Activated CD8-positive, alpha-beta memory T cell treated with anti-CD3 and anti-CD28 coated beads for 4 hours (primary cell): Measurements from ENCODE around the gene RNASEL.
"Not testable (repeated sequence)": the region's sequence is repeated elsewhere in the genome, so short reads cannot be mapped to it uniquely, and the experiment has no call there.

Experiments used
- DNase-seq, 2 donors: peaks; one replicate each; pipeline ENCODE4 v3.0.0-alpha.2; 2020; ENCODE audit warnings: low read depth in 2 of 2

Gene RNASEL

GRCh38 chr1:182588500-182589396 lies at the start of gene RNASEL:
RNASEL (minus strand) TSS chr1:182589256; CDS start chr1:182586806, 2,450 bp downstream.
- DNase-seq = no peak

GRCh38 chr1:182637769-182638168 lies 48.7 kb upstream of the RNASEL start:
- DNase-seq = no peak

- DNase-seq = no peak
Observed at GRCh38 chr1:182635871-182636270, 46.8 kb upstream of the RNASEL start.

- DNase-seq = no peak
Observed at GRCh38 chr1:182634306-182635072, 45.4 kb upstream of the RNASEL start.

DNA sequence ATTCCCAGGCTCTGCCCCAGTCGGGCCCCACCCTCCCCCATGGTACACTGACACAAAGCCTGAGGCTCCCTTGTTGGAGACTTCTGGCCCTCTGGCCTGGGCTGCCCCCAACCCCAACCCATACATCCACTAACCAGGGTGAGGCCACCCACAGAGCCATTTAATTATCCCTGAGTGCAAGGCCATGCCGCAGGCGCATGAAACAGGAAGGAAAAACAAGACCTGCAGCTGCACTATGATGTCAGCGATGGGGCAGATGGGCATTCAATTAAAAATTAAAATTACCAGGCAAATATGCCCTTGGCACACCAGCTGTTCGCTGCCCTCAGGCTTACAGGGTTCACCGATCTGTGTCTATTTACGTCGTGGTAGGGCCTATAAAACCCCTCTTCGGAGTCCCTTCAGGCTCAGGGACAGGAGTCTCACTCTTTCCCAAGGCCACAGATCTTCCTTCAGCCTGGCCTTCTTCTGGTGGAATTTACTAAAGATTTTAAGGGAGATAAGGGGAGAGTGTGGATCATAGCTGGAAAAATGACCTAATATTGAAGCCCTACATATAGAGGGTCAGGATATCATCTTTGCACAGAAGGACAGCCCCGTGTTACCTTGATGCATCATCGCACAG lies 44.7 kb upstream of the RNASEL start:
- no peak for DNase-seq

- DNase-seq = no peak
Observed at GRCh38 chr1:182633031-182633430, 44.0 kb upstream of the RNASEL start.

DNA sequence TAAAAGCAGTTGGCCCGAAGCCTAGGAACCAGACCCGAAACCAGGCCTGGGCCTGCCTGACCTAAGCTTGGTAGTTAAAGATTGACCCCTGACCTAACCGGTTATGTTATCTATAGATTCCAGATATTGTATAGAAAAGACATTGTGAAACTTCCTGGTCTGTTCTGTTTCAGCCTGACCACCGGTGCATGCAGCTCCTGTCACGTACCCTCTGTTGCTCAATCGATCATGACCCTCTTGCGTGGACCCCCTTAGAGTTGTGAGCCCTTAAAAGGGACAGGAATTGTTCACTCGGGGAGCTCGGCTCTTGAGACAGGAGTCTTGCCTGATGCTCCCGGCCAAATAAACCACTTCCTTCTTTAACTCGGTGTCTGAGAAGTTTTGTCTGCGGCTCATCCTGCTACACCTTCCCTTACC lies 43.4 kb upstream of the RNASEL start:
- not testable (repeated sequence) for DNase-seq

DNA sequence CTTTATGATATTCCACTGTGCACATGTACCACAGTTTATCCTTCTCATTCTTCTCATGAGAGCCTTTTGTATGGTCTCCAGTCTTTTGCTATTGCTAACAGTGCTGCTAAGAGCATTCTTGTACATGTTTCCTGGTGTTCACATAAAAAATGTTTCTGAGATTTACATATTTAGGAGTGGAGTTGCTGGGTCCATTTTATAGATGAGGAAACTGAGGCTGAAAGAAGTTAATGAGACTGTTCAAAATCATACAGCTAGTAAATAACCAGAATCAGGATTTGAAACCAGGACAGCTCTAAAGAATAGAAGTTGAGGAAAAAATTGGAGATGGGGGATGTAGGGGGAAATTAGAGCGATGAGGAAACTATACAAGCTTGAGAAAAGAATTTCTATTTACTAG lies 42.9 kb upstream of the RNASEL start:
- no peak for DNase-seq

GRCh38 chr1:182631053-182631677 lies 42.1 kb upstream of the RNASEL start:
- no peak for DNase-seq

GRCh38 chr1:182630586-182630985 lies 41.5 kb upstream of the RNASEL start:
- no peak for DNase-seq

GRCh38 chr1:182629499-182630096 lies 40.5 kb upstream of the RNASEL start:
- DNase-seq = peak; percentile 63 to 65

DNA sequence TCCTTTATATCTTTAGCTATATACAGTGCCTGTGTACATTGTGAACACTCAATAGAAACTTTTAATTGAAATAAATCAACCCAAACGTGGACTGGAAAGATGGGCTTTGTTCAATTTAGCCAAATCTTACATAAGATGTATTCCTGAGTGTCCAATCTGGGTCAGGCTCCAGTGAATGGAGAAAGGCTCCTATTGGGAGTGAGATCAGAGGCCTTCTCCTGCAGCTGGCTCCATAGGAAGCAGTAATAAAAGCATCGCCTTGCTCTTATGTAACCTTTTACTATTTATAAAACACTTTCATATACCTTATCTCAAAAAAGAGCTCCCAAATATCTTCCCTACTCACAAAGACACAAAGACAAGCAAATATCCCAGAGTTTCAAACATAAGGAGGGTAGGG lies 40.0 kb upstream of the RNASEL start:
- no peak for DNase-seq

DNA sequence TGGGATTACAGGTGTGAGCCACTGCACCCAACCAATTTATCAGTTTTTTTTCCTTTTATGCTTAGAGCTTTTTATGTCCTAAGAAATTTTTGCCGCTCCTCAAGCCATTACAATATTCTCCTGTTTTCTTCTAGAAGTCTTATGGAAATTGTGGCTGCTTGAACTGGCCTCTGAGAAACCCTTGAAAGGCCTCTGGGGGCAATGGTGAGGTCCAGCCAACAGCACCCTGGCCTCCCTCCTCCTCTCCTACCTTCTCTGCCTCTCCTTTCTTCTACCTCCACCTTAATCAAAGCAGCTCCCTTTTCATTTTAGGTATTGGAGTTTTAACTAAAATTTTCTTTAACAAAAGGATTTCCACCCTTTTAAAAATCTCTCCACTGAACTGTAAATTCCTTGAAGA lies 39.6 kb upstream of the RNASEL start:
- no peak for DNase-seq

- no peak for DNase-seq
Observed at GRCh38 chr1:182627622-182628021, 38.6 kb upstream of the RNASEL start.

DNA sequence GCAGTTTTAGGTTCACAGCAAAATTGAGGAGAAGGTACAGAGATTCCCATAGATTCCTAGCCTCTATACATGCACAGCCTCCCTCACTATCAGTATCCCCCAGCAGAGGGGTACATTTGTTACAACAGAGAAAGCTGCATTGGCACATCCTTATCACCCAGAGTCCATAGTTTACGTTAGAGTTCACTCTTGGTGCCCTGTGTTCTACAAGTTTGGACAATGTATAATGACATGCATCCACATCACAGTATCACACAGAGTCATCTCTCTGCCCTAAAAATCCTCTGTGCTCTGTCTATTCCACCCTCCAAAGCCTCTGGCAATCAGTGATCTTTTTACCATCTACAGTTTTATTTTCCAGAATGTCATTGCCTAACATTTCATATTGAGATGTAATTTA lies 37.5 kb upstream of the RNASEL start:
- DNase-seq = no peak

DNA sequence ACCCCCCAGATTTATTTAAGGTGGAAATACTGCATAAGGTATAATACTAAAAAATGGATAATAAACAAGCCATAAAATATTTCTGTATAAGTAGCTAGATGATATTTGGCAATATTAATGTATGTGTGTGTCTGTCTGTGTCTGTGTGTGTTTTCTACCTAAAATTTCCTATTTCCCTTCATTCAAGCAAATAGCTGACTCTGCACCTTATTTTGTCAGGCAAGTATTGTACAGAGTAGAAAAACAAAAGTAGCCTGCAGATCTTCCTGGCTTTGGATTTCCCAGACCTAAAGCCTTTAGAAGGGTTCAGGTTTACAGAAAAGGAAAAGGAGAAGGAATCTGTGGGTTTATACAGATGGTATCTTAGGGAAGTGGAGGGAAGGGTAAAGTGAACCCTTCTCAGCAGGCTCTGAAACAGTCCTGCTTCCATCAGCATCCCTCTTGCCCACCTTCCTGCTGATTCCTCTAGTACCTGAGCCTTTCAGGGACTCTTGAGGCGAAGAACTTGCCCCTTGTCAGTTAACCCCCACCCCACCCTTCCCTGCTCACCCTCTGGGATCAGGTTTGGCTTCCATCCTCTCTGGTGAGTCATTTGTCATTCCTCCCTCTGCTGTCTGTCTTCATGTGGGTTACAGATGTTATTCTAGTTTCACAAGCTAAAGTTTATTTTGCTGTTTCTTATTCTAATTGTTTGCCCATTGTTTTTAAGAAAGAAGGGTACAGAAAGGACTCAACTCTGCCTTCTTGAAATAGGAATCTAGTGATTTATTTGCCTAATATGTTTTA lies 36.9 kb upstream of the RNASEL start:
- no peak for DNase-seq

GRCh38 chr1:182625024-182625423 lies 36.0 kb upstream of the RNASEL start:
- no peak for DNase-seq

DNA sequence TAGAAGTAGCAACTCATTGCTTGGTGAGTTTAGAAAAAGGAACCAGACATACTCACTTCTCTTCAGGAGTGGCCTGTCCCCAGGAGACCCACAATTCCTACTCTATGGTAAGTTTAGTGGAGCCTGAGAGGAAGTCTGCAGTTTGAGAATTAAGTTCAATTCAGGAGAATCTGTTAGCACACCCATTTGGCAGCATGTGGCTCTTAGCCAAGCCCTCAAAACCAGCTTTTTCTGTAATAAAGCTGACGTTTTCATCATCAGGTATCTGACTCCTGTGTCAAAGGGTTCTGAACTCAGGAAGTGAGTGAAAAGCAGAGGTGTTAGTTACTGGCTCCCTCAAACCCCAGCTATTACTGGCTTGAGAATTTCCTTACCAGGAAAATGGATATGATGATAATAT lies 35.5 kb upstream of the RNASEL start:
- DNase-seq = no peak

DNA sequence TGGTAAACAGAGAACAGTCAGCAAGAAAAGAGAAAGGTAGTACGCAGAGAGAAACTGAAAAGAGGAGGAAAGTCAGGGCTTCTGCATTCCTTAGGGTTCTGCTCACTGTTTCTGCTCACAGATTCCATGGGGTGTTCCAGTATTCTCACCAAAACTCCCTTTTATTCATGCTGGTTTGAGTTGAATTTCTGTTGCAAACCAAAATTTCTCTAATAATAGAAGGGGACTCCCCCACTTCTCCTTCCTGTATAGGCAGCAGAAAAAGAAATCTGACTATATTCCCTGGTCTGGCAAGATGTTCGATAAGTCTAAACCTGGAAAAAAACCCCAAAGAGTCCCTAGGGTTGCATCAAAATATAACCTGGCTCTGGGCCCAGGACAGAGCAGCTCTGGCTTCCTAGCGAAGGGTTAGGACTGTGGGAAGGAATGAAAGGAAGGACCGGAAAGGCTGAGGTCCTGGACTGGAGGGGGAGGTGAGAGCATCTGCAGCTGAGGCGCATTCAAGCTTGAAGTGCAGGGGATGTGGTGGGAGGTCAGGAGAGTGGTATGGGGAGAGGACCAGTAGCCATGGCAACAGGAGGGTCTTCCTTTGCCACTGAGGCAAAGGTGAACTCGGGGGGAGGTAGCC lies 34.0 kb upstream of the RNASEL start:
- DNase-seq = no peak

DNA sequence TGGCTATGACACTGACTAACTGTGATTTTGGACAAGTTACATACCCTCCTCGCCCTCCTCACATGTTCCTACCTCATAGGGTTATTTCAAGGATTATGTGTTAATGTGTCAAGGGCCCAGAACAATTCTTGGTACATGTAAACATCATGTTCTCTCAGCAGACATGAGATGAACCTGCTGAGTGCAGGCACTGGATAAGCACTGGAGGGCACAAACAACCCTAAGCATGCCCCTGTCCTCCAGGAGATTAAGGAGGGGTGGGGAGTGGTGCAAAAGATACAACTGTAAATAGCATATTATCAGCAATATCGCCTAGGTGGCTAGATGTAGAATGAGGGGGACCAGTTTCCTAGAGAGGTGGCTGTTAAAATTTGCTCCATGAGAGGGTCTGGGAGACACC lies 32.9 kb upstream of the RNASEL start:
- DNase-seq = no peak
